Tibial nerve (tissue), 4 donors: ENCODE data around the gene CAPN13.

ENCODE experiments used
- CTCF ChIP-seq, 5 experiments: fragments of 200-600 bp in 3 of 5; fragments of 450-650 bp in 2 of 5; sonication (generic) in 3 of 5; IDR thresholded peaks; one replicate each; pipeline ENCODE4 v1.5.1; 2016 to 2019; ENCODE audit warnings: antibody characterized with exemption in 5 of 5, mild to moderate bottlenecking in 3 of 5, moderate library complexity in 2 of 5
- EP300 ChIP-seq, 2 donors: sonication (generic); formaldehyde crosslinking; IDR thresholded peaks; one replicate each; pipeline ENCODE4 v1.6.1; 2017; ENCODE audit warnings: antibody characterized with exemption in 2 of 2, mild to moderate bottlenecking in 1 of 2
- POLR2A ChIP-seq, 2 donors: fragments of 450-650 bp; IDR thresholded peaks; one replicate each; pipeline ENCODE4 v1.6.1; 2017; ENCODE audit warnings: antibody characterized with exemption in 2 of 2, mild to moderate bottlenecking in 2 of 2, moderate library complexity in 2 of 2

DNA sequence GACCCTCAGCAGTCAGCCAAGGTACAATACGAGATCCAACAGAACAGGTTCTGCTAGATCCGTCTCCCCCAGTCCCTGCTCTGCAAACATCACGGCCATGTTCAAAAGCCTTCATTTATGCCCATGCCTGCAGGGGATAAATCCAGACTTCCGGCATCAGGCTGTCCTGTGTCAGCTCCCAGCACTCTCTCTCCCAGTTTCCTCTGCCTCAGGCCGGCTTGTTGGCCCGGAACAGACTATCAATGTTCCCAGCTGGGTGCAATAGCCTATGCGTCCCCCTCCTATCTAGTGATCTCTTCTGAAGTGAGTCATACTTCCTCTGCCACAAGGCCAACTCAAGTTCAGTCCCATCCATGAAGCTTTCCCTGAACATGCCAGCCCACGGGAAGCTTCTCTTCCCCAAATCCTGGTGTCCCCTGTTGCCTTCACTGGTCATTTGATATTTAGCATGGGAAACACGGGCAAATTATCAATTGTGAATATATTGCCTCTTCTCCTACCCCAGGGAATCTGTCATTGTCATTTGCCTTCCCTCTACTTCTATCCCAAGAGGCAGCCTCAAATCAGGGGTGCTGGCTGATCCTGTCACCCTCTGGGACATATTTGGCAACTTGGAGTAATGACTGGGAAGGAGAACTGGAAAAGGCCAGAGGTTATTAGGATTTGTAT is 51.1 kb downstream of the CAPN13 start:
- no peak for TF ChIP-seq POLR2A (IDR thresholded peaks at IDR 0.05)
- TF ChIP-seq CTCF (IDR thresholded peaks at IDR 0.05), result no peak
- TF ChIP-seq EP300 (IDR thresholded peaks at IDR 0.05), result no peak
